GM21447 (cell line): ENCODE data around the gene SLC44A1.
A peak's percentile ranks its signal among the peaks of the same experiment; 100 is the strongest.

Experiments
- ATAC-seq: cut with Tn5 transposase; IDR thresholded peaks from one replicate; pipeline ENCODE4 v1.9.1; 2021; ENCODE audit not compliant: unreplicated experiment

Gene SLC44A1

DNA sequence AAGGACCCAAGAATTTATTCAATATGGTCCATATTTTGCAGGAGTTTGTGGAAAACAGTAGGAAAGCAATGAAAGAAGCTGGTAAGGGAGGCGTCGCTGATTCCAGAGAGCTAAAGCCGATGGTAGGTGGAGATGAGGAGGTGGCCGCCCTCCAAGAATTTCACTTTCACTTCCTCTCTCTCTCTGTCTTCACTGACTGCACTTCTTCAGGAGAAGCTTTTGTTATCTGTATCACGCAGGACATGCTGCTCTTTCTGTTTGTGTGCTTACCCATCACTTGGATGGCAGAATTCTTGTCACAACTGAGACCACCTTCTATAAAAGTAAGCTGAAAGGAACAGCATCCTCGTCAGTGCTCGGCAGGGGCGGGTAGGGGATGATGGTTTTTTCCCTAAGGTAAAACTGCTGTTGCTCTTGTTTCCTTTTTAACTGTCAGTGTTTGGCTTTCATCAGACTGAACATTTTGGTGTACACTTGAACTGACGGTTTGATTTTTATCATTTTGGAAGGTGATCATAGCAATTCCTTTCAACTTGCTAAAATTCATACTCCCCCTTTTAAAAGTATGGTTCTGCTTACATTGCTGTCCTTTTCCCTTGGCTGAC is 141.0 kb downstream of the SLC44A1 start:
- peak; percentile 99 for ATAC-seq

DNA sequence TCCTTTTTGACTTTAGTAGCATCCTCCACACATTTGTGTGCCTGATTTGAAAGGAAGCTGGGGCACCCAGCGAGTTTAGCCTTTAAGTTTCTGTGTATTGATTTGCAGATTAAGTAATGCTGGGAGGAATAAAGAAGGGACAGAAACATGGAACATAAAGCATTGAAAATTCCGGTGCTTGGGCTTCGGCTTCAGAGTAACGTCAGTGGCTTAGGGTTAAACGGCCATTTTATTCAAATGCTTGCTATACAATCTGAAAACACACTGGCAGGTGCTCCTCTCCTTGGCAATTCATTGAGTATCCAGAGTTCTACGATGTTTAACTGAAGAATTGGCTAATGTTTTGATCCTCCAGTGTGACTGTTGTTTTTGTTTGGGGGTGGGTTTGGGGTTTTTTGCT is 145.3 kb downstream of the SLC44A1 start:
- ATAC-seq: no peak

DNA sequence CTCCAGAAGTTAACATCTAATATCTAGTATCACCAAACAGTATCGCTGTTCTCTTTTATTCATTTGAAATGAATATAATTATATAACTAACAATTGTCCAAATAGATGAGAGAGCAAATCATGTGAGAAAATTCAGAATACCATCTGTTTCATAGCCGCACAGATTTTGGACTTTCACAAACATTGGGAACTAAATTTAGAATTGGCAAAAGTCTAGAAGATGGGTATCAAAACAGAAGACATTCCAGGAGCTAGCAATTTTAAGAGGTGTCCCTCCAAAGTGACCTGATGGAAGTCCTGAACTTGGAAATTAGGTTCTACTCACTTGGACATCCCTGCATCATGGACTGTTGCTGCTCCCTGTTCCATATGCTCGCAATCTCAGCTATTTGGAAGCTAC is 146.4 kb downstream of the SLC44A1 start:
- ATAC-seq: no peak

DNA sequence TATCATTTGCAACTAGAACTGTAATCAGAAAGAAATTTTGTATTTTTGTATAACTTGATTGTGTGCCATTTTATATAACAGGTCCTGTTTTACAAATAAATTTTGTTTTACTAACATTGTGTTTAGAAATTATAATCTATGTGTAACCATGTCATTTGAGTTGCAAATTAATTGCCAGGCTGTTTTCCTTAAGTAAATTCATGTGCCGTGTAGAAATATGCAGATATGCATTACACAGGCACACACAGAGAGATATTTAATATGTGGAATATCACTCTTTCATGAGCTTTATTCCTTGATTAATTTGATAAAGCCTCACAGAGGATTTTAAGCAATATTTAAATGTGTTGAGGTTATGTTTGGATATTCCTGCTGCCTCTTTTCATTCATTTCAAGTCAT is 146.8 kb downstream of the SLC44A1 start:
- ATAC-seq: no peak

DNA sequence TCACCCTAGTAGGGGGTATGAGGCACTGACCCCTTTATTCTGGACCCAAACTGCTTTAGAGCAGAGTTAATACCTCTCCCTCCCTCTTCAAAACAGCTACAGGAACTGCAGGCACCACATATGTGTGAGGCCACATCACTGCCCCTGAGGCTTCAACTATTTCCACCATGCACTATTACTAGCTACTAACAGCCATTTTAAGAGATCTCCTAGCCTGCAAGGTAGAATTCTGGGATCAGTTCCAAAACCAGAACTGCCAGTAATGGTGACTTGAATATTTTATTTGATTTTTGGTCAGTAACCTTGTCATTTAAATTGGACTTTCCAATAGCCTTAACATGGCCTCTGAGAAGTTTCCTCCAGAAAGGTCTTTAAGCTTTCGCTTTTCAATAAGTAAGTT is 148.1 kb downstream of the SLC44A1 start:
- ATAC-seq: no peak

DNA sequence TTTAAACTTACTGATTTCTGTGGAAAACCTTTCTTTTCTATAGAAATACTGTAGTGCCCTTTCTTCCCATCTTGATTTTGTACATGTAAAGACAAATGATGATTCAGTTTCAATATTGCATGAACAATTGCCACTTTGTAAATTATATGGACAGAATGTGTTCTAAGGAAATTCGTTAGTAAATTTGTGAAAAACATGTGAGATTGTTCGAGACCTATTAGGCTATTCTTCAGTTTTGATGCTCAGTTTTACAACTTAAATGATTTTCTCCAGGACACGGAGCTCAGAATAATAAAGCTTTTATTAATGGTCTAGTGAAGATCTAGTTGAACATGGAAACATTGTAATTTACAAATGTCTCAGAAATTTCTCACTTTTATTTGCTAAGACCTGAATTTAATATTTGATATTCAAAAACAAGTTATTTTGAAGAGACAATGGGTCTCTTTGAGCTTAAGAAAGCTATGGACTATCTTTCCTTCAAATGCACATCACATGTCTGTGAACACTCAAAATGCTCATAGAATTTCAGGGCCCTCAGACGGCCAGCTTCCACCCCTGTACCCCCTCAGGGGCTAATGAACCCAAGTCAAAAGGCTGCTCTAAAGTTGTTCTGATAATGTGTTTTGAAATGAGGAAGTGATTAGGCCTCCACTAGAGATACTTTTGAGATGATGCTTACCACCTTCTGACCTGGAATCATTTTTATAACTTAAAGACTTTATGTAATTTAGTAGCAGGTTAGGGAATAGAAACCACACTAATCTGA is 149.3 kb downstream of the SLC44A1 start:
- no peak for ATAC-seq

DNA sequence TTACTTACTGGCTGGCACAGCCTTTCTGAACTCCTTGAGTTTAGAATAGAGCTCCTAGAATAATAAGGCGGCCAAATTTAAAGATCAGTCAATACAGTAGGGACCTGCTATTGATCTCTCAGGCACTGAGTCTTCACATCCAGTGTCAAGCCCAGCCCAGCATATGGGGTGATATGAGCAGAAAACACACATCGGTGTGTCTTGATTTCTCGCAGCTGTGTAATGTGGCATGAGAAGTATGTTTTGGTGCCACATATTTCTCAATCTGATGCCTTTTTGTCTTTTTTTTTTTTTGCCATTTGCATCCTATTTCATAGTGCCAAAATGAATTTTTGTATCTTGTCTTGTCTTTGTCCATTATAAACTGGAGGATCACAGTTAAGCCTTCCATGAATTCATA is 152.0 kb downstream of the SLC44A1 start:
- ATAC-seq: no peak

DNA sequence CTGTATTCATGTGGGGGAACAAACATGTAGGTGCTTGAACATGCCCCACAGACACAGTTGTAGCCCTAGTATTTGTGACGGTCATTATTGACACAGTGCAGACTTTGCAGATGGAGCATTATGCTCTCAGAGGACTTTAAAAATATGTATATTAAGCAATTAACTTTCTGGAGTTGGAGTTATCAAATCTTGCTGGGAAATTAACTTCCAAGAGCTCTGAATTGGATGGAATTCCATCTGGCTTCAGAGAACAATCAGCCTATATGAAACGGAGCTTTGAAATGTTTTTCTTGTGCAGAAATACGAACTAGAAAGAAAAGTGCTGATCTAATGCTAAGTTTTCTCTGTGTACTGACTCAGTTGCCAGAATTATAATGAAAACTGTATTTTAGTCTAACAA is 152.4 kb downstream of the SLC44A1 start:
- ATAC-seq: no peak

DNA sequence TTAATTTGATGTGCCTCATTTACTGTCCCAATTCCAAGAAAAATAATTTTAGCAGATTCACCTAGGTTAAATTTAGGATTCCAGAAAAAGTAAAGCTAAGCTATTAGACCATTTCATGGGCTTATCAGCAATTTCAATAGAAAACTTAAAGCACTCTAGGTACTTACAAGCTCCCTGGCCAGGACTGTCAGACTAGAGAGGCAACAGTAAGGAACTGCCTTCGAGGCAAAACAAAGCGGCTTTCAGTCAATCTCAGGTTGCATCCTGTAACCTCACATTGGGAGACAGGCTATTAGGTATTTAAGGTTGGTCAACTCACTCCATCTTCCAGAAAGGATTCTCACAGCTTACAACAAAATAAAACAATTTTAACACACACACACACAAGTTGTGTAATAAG is 154.7 kb downstream of the SLC44A1 start:
- no peak for ATAC-seq

DNA sequence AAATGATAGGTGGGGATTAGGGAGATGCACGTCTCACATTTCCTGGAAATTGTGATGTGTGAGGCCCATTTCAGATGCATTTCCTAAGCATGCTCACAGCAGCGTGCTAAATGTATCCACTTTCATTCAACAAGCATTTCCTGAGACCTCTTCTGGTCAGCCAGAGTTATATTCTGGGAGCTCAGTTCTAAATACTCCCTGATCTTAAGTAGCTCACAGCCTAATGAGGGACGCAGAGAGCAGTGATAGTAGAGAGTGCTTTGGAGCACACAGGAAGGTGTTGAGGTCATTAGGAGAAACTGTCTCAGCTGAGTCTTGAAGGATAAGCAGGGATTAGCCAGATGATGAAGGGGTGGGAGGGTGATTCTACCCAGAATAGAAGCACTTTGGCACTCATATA is 157.2 kb downstream of the SLC44A1 start:
- no peak for ATAC-seq

DNA sequence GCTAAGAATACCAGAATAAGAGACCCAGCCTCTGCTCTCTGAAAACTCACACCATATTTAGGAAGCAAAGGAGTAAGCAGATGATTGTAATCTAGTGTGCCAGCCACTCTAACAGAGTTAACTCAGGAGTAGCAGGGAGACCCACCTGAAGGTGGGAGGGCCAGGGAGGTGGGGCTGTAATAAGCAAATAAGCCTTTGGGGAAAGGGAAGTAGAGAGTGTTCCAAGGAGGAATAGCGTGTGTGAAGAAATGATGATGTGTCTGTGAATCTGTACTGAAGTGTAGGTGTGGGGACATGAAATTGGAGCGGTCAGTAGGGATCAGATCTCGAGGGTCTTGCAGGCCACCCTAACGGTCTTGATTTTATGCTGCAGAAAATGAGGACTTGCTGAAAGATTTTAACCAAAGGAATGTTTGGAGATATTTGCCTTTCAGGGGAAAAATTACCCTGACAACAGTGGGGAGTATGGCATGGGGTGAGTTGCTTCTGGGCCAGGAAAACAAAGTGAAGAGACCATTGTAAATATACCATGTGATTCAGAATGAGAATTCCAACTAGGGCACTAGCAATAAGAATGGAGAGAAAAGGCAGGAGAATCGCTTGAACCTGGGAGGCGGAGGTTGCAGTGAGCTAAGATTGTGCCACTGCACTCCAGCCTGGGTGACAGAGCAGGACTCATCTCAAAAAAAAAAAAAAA is 159.2 kb downstream of the SLC44A1 start:
- no peak for ATAC-seq

DNA sequence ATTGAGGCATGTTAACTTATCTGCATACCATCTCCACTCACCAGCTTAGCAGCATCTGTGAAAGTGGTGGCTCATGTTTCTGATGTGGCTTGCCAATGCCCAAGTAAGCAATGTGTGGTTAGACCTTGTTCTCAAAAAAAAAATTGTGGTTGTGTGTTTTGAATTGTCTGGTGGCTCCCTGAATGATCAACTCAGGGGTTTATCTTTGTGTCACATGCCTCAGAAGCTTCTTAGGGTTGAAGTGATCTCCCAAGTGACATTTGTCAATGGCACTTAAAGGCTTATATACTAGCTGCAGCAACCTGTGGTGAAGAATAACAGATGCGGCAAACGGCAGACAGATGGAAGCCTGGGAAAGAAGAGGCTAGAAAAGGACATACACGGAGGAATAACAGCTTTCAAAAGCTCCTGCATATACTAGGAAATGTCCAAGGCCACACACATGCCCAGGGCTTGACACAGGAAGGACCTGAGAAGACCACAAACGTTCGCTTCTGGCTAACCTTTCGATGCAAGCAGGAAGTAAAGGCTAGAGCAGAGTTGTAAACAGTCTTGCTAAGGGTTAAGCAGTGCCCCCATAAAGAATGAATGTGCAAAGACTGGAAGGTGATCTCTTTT is 161.2 kb downstream of the SLC44A1 start:
- ATAC-seq: peak; percentile 91

DNA sequence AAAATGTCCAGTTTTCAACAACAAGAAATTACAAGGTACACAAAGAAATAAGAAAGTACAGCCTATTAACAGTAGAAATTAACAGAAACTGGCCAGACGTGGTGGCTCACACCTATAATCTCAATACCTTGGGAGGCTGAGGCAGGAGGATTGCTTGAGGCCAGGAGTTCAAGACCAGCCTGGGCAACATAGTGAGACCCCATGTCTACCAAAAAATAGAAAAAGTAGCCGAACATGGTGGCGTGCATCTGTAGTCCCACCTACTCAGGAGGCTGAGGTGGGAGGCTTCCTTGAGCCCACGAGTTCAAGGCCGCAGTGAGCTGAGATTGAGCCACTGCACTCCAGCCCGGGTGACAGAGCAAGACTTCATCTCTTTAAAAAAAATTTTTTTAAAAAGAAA is 161.9 kb downstream of the SLC44A1 start:
- ATAC-seq: no peak

DNA sequence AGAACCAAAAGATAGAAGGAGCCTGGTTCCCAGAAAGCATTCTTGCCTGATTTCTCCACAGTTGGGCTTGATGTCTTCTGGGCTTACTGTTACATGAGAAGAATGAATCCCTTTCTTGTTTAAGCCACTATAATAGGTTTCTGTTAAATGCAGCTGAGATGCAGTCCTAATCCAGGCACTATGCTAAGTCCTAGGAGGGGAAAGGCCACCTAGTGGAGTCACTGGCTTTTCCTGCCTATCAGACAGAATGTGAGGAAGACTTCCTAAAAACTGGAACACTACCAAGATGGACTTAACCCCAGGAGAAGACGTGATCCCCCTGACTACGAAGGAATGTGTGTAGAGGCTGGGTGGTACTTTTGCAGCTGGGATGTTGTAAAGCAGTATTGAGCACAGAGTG is 169.1 kb downstream of the SLC44A1 start:
- no peak for ATAC-seq

DNA sequence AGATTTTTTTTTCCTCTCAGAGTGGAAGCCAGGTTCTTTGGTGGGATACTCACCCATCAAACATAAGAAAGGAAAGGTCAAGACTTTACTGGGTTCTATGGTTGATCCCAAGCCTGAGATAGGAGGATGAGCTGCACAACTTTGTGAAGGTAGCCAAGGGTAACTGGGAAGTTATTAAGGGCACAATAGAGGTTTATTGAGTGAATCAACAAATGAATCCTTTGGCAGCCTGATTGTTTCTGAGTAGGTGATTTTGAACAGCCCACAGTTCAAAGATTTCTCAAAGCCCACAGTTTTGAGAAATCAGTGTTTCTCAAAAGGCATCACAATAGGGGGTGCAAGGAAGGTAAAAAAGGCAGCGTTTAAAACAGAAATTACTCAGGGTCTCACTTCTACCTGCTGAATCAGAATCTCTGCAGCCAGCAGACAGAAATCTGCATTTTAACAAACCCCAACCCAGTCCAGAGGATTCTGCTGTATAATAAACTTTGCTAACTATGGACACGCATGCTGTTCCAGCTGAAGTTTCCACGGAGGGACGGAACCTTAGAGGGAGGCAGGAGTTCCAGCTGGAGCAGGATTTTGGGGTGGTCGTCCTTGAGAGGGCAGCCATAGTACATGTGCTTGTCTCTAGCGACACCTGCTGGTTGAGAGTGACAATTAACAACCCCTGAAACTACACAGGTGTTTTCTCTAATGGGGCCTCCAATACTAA is 170.7 kb downstream of the SLC44A1 start:
- ATAC-seq: peak; percentile 78

DNA sequence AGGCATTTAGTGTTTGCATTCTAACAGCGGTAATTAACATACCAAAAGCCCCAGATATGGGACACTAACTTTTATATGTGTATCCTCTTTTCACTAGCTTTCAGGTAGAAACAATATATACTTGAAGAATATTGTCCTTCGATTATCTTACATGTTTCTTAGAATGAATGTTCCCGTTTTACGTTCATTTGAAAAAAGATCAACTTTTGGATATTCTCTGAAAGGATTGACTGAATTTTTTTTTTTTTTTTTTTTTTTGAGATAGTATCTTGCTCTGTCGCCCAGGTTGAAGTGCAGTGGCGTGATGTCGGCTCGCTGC is 171.2 kb downstream of the SLC44A1 start:
- ATAC-seq: no peak

DNA sequence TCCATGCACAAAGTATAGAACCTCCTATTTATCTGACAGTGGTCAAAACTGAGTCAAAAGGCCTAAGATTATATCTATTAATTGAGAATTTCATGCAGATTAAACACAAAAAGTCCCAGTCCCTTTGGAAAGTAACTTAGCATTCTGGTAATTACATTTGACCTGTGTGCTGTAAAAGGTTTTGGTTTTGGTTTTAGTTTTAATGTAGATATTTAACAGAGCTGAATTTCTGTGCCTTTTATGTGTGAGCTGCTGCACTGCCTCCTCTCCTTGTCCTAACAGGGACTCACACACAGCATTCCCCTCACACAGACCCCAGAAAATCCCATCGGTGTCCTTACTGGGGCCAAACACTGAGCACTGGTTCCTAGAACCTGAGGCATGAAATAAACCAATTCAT is 172.4 kb downstream of the SLC44A1 start:
- peak; percentile 79 for ATAC-seq

DNA sequence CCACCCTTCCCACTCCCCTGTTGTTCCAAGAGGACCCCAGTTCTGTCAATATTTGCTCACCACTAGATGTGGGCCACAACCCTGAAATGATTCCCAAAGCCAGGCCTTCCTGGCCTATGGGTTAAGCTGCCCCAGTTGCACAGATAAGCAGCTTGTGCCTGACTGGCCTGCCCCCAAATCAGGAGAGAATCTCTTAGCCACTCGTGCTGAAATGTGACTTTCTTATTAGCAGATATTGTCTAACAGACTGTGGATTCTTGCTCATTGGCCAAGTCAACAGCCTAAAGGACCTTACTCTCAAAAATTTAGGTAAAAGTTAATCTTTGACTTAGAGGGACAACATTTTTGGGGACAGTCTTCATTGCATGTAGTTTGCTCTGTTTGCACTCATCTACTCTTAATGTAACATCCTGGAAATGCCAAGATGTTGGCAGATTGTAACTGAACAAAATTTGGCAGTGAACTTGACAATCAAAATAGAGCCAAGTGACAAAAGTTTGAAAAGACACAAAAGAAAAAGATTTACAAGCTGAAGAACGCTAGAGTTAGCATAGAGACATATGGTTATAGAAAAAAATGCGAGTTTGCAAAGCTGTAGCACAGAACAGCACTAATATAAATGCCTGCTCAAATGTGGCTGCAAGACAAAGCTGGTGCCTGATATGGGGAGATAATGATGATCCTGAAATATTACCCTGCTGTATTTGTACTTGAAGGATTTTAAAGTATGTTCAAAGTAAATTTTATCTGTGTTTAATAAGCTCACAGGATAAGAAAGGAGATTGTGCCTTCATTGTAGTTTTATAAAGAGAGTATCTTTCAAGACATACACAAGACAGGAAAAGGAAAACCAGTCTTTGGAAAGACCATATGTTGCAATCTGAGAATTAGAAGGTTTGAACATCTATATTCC is 174.4 kb downstream of the SLC44A1 start:
- ATAC-seq: no peak

DNA sequence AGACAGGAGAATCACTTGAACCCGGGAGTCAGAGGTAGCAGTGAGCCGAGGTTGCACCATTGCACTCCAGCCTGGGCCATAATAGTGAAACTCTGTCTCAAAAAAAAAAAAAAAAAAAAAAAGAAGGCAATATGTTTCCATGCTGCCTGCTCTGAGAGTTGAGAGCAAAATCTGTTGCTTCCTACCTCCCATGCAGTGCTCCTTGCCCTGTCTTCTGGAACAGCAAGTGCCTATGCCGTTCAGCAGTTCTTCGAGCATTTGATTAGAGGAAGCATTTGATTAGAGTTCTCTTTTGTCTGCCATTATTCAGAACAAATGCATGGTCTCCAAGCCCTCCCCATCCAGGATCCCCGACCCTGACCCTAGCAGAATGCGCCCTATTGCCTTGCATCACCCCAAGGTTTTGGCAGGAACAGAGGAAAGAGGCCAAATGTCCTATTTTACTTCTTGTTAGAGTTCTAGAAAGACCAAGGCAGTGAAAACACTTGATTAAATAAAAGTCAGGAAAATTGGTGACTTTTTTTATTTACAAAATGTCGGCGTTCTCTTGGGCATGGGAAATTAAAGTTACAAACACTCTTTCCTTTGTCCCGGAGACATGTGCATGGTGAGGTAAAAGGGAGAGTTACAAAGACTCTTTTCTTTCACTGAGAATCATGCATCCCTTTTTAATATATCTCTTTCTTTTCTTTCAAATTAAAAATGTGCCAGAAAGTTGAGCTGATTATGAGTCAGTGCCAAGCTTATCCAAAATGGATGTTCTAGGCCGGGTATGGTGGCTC is 175.6 kb downstream of the SLC44A1 start:
- no peak for ATAC-seq

DNA sequence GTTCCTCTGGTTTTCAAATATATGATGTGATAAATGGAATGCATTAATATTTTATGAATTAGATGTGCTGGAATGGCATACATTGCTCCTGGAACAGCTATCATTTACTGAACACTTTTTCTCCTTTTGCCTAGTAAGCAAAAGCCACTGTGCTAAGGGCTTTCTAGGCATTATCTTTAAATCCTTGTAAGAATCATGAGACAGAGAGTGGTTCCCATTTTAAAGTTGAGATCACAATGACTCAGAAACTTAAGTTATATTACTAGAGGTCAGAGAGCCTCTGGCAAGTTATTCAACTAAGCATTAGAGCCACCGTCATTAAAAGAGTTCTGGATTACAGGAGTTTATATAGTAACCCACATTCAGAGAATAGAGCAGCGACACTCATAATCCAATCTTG is 176.7 kb downstream of the SLC44A1 start:
- no peak for ATAC-seq
